Left lung (tissue), 10 donors: ENCODE measurements around the gene UCP3. TPM values are rescaled to one million over a fixed set of nuclear protein-coding genes. Genes with fewer than 3 reads are reported as not detected.

Experiments
- ATAC-seq: fragments of 200-7000 bp; cut with Tn5 transposase; one replicate; pipeline ENCODE4 v1.9.1; 2020; ENCODE audit warnings: moderate library complexity
- DNase-seq, 4 donors: peaks; one replicate each; pipeline ENCODE4 v3.0.0-alpha.2; 2013 to 2020
- H3K27ac ChIP-seq, 2 donors: fragments of 200-600 bp; sonication (generic) in 1 of 2; one replicate each; pipeline versions ENCODE4 v1.5.0 to v1.8.0; 2020 to 2021
- H3K27me3 ChIP-seq, 2 donors: fragments of 200-600 bp; sonication (generic) in 1 of 2; one replicate each; pipeline versions ENCODE4 v1.5.0 to v1.8.0; 2020 to 2021
- H3K36me3 ChIP-seq, 2 donors: fragments of 200-600 bp; sonication (generic) in 1 of 2; one replicate each; pipeline versions ENCODE4 v1.5.0 to v1.8.0; 2020 to 2021
- H3K4me1 ChIP-seq, 2 donors: fragments of 200-600 bp; one replicate each; pipeline ENCODE4 v1.8.0; 2021
- H3K4me3 ChIP-seq, 2 donors: fragments of 200-600 bp; sonication (generic) in 1 of 2; one replicate each; pipeline versions ENCODE4 v1.5.0 to v1.8.0; 2020 to 2021; ENCODE audit warnings: mild to moderate bottlenecking in 1 of 2
- H3K9me3 ChIP-seq, 2 donors: fragments of 200-600 bp; sonication (generic) in 1 of 2; one replicate each; pipeline versions ENCODE4 v1.5.0 to v1.8.0; 2020 to 2021
- intact Hi-C, 2 donors: fragments of 100-400 bp; cut with DNase I; formaldehyde crosslinking; loops; one replicate each; pipeline versions ENCODE4 v1.11.2 to v1.14.2; 2022
- polyA plus RNA-seq, 6 donors: library from polyadenylated mRNA; unstranded; fragments of 120-200 nt; gene quantifications; one replicate each; pipeline ENCODE4 v1.2.1, GENCODE V29; 2013; ENCODE audit not compliant: insufficient read length in 6 of 6
- total RNA-seq, 2 donors: library from RNA; stranded (reverse); fragmentation: NEBNext Ultra II Directional; extraction: Animal tissue kit (Norgen Biotek cat#: 25700); gene quantifications; one replicate each; pipeline ENCODE4 v1.2.1, GENCODE V29; 2021
- TF ChIP-seq, protein P1 (sequence below), 2 donors: fragments of 200-600 bp; sonication (generic) in 1 of 2; IDR thresholded peaks; one replicate each; pipeline versions ENCODE4 v1.5.0 to v1.8.0; 2021; ENCODE audit warnings: antibody characterized with exemption in 2 of 2
- donor health status: DM: no; HTN: yes; CAD: no.
- donor health status: DM: no; HTN: no; CAD: no.

UCP3 gene
- total and polyA plus RNA-seq, 8 donors = 1.0 to 5.2 (median 3.6) TPM

DNA sequence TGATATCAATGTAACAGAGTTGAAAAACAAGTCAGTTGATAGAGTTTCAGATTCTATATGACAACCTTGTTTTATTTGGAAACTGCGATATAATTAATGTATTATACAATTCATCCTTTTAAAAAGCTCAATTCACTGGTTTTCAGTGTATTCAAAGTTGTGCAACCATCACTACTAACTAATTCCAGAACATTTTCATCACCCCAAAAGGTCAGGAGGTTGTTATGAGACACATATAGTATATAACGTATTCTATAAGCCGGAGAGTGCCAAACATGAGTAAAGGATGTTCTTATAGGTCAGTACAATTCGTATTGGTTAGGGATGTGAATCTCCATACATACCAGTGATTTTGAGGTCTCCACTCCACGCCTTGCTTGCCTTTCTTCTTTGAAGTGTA, 40.1 kb upstream of the UCP3 start:
- Histone ChIP-seq H3K36me3 (peaks cover 0 to 60% of the 10 kb centered on the region in 2 donors), H3K9me3 (no peaks in the 10 kb centered on the region), H3K27ac (no peak overlapping the region), H3K4me3 (no peak overlapping the region), H3K4me1 (no peaks in the 10 kb centered on the region), H3K27me3 (no peaks in the 10 kb centered on the region)
- TF ChIP-seq, protein P1, sequence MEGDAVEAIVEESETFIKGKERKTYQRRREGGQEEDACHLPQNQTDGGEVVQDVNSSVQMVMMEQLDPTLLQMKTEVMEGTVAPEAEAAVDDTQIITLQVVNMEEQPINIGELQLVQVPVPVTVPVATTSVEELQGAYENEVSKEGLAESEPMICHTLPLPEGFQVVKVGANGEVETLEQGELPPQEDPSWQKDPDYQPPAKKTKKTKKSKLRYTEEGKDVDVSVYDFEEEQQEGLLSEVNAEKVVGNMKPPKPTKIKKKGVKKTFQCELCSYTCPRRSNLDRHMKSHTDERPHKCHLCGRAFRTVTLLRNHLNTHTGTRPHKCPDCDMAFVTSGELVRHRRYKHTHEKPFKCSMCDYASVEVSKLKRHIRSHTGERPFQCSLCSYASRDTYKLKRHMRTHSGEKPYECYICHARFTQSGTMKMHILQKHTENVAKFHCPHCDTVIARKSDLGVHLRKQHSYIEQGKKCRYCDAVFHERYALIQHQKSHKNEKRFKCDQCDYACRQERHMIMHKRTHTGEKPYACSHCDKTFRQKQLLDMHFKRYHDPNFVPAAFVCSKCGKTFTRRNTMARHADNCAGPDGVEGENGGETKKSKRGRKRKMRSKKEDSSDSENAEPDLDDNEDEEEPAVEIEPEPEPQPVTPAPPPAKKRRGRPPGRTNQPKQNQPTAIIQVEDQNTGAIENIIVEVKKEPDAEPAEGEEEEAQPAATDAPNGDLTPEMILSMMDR (IDR thresholded peaks at IDR 0.05) = no peak
- no peak for DNase-seq
- no peak for ATAC-seq
- intact Hi-C loops = no loop called here

DNA sequence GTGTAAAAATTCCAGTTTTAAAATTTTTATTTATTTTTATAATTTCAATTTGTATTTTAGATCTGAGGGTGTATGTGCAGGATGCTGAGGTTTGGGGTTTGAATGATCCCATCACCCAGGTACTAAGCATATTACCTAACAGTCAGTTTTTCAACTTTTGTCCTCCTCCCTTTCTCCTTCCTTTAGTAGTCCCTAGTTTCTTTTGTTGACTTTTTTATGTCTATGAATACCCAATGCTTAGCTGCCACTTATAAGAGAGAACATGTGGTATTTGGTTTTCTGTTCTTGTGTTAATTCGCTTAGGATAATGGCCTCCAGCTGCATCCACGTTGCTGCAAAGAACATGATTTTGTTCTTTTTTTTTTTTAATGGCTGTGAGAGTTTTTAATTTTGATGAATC, 35.7 kb upstream of the UCP3 start:
- H3K36me3 ChIP-seq = peaks cover 0 to 66% of the 10 kb centered on the region in 2 donors
- no peaks in the 10 kb centered on the region for H3K27me3 ChIP-seq
- ATAC-seq (no peak), DNase-seq (no peak)
- no peaks in the 10 kb centered on the region for H3K4me1 ChIP-seq
- no peaks in the 10 kb centered on the region for H3K9me3 ChIP-seq
- H3K4me3 ChIP-seq = no peak overlapping the region
- intact Hi-C loops = no loop called here
- no peak overlapping the region for H3K27ac ChIP-seq
- TF ChIP-seq, protein P1 (IDR thresholded peaks at IDR 0.05) = no peak

GRCh38 chr11:74043450-74043849, 34.6 kb upstream of the UCP3 start:
- Histone ChIP-seq H3K27ac (no peak overlapping the region), H3K4me3 (no peak overlapping the region), H3K9me3 (no peaks in the 10 kb centered on the region), H3K4me1 (no peaks in the 10 kb centered on the region), H3K36me3 (peaks cover 0 to 70% of the 10 kb centered on the region in 2 donors), H3K27me3 (no peaks in the 10 kb centered on the region)
- TF ChIP-seq, protein P1 (IDR thresholded peaks at IDR 0.05) = no peak
- DNase-seq = no peak
- ATAC-seq = no peak
- intact Hi-C loops = no loop called here

DNA sequence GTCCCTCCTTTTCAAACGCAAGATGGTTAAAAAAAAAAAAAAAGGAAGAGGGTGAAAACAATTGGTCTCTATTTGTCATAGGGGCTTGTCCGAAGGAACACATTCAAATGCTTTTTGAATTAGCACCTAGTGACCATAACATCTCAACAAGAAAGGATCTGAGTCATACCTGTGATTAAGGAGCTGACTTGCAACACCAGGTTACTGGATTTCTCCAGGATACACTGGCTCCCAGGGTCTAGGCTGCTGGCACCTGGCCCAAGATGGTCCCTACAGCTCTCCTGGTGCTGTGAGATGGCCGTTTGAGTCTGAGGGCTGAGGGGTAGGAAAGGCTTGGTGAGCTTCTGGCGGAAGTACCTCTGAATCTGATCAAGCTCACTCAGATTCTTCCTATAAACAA, 28.4 kb upstream of the UCP3 start:
- ATAC-seq = peak; percentile 74
- Histone ChIP-seq H3K4me1 (no peaks in the 10 kb centered on the region), H3K4me3 (no peak overlapping the region), H3K27me3 (no peaks in the 10 kb centered on the region), H3K9me3 (no peaks in the 10 kb centered on the region), H3K27ac (peak overlapping the region in 1 of 2 donors; percentile 4), H3K36me3 (peaks cover 0 to 83% of the 10 kb centered on the region in 2 donors)
- no peak for DNase-seq
- TF ChIP-seq, protein P1 (IDR thresholded peaks at IDR 0.05) = no peak
- intact Hi-C loops = loop anchor here in 1 of 2 donors (10.0 kb wide), 1 partner anchor 63 kb away; no protein-coding TSS in a partner anchor

DNA sequence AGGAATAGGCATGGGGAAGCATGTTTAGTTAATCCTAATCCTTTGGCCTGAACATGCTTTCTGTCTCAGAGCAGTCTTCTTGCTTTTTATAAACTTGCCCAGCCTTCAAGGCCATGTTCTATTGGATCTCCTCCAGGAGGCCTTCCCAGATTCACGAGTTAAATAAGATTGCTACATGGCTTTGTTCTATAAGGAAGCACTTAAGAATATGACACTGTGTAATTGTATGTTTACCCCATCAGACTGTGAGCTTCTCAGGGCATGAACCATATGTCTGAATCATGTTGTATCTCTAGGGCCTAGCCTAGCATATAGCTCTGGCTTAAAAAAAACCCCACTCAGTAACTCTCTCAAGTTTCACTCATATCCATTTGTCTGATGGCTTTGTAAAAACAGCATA, 26.4 kb upstream of the UCP3 start:
- TF ChIP-seq, protein P1 (IDR thresholded peaks at IDR 0.05) = no peak
- no peak overlapping the region for H3K27ac ChIP-seq
- no peak for ATAC-seq

More for the DNA sequence above, 26.4 kb upstream of the UCP3 start:
- H3K27me3 ChIP-seq = no peaks in the 10 kb centered on the region
- H3K9me3 ChIP-seq = no peaks in the 10 kb centered on the region
- DNase-seq = no peak
- intact Hi-C loops = loop anchor here in 1 of 2 donors (10.0 kb wide), 1 partner anchor 60 kb away; no protein-coding TSS in a partner anchor
- no peak overlapping the region for H3K4me3 ChIP-seq
- peaks cover 0 to 81% of the 10 kb centered on the region in 2 donors for H3K36me3 ChIP-seq
- H3K4me1 ChIP-seq = no peaks in the 10 kb centered on the region
